Activated CD4-positive, alpha-beta T cell treated with anti-CD3 and anti-CD28 coated beads, Interleukin-2, amount 50 U/mL, for 16 hours (primary cell): ENCODE measurements around the gene INHBB.
"Not testable (repeated sequence)": the region's sequence is repeated elsewhere in the genome, so short reads cannot be mapped to it uniquely, and the experiment has no call there.

Experiments
- DNase-seq: peaks from one replicate; pipeline ENCODE4 v3.0.0-alpha.2; 2020

INHBB gene

DNA sequence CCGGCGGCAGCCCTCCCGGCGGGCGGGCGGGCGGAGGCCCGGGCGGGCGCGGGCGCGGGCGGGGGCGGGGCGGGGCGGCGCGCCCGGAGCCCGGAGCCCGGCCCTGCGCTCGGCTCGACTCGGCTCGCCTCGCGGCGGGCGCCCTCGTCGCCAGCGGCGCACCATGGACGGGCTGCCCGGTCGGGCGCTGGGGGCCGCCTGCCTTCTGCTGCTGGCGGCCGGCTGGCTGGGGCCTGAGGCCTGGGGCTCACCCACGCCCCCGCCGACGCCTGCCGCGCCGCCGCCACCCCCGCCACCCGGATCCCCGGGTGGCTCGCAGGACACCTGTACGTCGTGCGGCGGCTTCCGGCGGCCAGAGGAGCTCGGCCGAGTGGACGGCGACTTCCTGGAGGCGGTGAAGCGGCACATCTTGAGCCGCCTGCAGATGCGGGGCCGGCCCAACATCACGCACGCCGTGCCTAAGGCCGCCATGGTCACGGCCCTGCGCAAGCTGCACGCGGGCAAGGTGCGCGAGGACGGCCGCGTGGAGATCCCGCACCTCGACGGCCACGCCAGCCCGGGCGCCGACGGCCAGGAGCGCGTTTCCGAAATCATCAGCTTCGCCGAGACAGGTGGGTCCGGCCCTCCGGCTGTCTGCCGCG lies at the start of gene INHBB:
Gene INHBB, plus strand, starts transcription at position 111 of the 641 bp plus-strand sequence. Its CDS starts 53 bp downstream, at position 164.
- no peak for DNase-seq

GRCh38 chr2:120298173-120298835 lies 47.6 kb upstream of the INHBB start:
- DNase-seq = no peak

DNA sequence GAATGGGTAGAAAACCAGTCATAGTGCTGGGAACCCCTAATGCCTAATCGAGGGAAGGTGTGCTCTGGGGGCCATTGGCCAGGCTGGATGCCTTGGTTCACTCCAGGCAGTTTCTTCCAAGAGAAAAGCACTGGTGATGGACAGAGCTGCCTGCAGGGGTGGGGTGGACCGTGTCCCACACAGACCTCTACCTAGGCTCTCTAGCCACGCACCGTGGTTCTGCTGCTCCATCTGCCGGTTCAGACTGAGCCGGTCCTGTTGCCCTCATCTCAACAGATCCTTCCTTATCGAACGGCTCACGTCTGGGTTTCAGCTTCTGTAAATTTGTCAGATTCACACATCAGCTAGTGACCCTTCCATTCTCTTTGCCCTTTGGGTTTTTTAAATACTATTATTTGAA lies 46.9 kb upstream of the INHBB start:
- no peak for DNase-seq

GRCh38 chr2:120299561-120299960 lies 46.4 kb upstream of the INHBB start:
- no peak for DNase-seq

DNA sequence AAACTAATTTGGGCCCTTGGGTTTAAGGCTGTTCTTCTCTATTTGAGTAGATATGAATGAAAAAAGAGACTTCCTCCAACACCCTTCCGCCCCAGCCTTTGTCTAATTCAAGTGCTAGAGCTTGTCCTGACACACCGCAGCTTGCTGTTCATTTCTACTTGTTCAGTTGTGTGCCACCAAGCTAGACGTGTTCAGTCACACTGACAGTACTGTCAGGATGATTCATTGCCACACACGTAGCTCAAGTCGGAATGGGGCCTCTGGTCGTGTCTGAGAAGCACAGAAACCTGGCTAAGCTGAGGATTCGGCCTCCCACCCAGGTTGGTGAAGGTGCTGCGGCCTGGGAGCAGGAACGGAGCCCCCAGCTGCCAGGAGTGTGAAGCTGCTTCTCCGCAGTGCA lies 45.6 kb upstream of the INHBB start:
- no peak for DNase-seq

DNA sequence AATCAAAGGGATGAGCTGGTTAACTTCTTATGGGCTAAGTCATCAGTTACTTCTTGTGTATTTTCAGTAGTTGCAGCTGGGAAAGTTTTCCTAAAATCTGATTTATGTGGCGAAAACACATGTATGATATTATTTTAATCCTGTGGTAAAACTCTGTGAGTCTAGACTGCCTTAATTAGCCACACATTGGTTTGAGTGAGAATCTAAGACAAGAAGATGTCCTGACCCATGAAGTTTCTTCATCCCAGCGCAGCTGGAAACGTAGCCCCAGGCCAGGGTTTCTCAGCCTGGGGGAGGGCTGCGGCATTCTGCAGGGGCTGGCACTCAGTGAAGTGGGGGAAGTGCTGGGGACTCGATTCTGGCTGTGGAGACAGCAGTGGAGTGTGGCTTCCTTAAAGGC lies 44.7 kb upstream of the INHBB start:
- DNase-seq = no peak

- DNase-seq = no peak
Observed at GRCh38 chr2:120302301-120302700, 43.6 kb upstream of the INHBB start.

DNA sequence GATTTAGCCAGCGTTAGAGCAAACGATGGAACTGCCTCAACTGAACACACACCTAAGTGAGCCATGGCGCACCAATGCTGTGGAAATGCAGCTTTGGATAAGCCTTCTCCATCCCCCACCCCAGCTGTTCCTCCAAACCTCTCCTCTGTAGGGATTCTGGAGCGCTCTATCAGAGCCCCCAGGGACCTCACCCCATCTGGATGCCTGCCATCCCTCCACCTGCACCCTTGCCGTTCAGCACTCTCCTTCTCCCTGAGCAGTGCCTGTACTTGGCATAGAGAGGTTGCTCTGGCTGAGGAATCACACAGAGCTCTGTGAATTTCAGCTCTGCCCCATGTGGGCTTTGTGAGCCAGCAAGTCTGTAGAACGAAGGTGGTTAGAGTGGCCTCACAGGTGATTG lies 42.8 kb upstream of the INHBB start:
- DNase-seq = no peak

- no peak for DNase-seq
Observed at GRCh38 chr2:120305296-120305695, 40.6 kb upstream of the INHBB start.

DNA sequence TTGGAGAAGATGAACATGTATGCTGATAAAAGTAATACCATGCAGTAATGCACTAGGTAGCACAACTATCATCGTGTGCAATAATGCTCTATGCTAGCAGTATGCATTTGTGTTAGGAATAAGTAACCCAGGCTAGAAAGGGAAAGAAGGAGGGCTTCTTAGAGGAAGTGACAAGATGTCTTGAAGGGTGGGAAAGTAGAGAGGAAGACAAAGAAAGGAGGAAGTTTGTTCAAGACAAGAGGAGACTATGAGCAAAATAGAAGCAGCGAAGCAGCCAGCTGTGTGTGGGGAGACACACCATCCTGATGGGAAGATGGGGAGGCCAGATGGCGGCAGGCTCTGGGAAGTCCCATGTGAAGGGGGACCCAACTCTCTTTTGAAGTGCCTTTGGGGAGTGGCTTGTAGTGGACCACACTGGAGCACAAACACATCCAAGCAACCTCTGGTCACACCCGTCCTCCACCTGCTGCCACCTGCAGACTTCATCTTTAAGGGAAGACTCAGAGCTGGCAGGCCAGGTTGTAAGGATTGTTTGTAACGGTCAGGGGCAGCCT lies 39.9 kb upstream of the INHBB start:
- no peak for DNase-seq

- DNase-seq = no peak
Observed at GRCh38 chr2:120307482-120307881, 38.5 kb upstream of the INHBB start.

GRCh38 chr2:120308038-120308910 lies 37.7 kb upstream of the INHBB start:
- DNase-seq = no peak

- no peak for DNase-seq
Observed at GRCh38 chr2:120310136-120310535, 35.8 kb upstream of the INHBB start.

GRCh38 chr2:120310841-120311240 lies 35.1 kb upstream of the INHBB start:
- DNase-seq = not testable (repeated sequence)

GRCh38 chr2:120312076-120312475 lies 33.9 kb upstream of the INHBB start:
- DNase-seq = no peak

- DNase-seq = peak; percentile 84
Observed at GRCh38 chr2:120312860-120313694, 32.9 kb upstream of the INHBB start.

GRCh38 chr2:120313695-120314615 lies 32.0 kb upstream of the INHBB start:
- no peak for DNase-seq

- no peak for DNase-seq
Observed at GRCh38 chr2:120314690-120315366, 31.1 kb upstream of the INHBB start.

- DNase-seq = no peak
Observed at GRCh38 chr2:120315367-120316033, 30.4 kb upstream of the INHBB start.

DNA sequence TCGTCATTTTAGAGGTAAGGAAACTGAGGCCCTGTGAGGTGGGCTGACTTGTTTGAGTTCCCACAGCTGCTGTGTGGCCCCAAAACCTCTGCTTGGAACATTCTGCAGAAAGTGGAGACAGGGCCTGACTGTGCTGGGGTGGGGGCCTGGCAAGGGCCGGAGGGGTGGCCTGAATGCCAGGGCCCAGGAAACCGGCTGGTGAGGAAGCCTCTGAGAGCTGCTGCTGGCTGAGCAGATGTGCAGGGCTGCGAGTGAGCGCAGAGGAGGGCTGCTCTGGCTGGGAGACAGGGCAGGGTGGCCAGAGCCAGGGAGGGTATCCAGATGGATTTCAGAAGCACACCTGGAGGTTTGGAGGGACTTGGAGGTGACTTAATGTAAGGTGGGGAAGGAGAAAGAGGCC lies 29.9 kb upstream of the INHBB start:
- DNase-seq = no peak
